Left ventricle myocardium inferior (tissue), 1 donor: ENCODE data around the gene TBC1D16. TPM values are rescaled to one million over a fixed set of nuclear protein-coding genes. Genes with fewer than 3 reads are reported as not detected.

Experiments used
- DNase-seq: peaks from one replicate; pipeline ENCODE4 v3.0.0-alpha.2; 2020
- H3K27ac ChIP-seq: fragments of 200-600 bp; replicated peaks from 2 replicates; pipeline ENCODE4 v1.8.0; 2021
- H3K27me3 ChIP-seq: fragments of 200-600 bp; 2 replicates; pipeline ENCODE4 v1.8.0; 2021; ENCODE audit warnings: low read depth
- H3K36me3 ChIP-seq: fragments of 200-600 bp; 2 replicates; pipeline ENCODE4 v1.8.0; 2021
- H3K4me1 ChIP-seq: fragments of 200-600 bp; 2 replicates; pipeline ENCODE4 v1.8.0; 2021
- H3K4me3 ChIP-seq: fragments of 200-600 bp; 2 replicates; pipeline ENCODE4 v1.8.0; 2021; ENCODE audit warnings: mild to moderate bottlenecking, moderate library complexity
- H3K9me3 ChIP-seq: fragments of 200-600 bp; replicated peaks from 2 replicates; pipeline ENCODE4 v1.8.0; 2021
- intact Hi-C: fragments of 100-400 bp; cut with micrococcal nuclease; formaldehyde crosslinking; loops from one replicate; pipeline ENCODE4 v1.11.0; 2022
- total RNA-seq: library from RNA; stranded (reverse); fragmentation: NEBNext Ultra II Directional; extraction: Animal tissue kit (Norgen Biotek cat#: 25700); gene quantifications from one replicate; pipeline ENCODE4 v1.2.1, GENCODE V29; 2021
- TF ChIP-seq, protein P1 (sequence below): fragments of 200-600 bp; IDR thresholded peaks from 2 replicates; pipeline ENCODE4 v1.8.0; 2021; ENCODE audit warnings: antibody characterized with exemption, mild to moderate bottlenecking, borderline replicate concordance
- donor health status: DM: no; HTN: yes; CAD: no; lungs with severe emphysema.

Gene TBC1D16
- total RNA-seq, 1 donor from 2014 or later = 15.9 TPM

DNA sequence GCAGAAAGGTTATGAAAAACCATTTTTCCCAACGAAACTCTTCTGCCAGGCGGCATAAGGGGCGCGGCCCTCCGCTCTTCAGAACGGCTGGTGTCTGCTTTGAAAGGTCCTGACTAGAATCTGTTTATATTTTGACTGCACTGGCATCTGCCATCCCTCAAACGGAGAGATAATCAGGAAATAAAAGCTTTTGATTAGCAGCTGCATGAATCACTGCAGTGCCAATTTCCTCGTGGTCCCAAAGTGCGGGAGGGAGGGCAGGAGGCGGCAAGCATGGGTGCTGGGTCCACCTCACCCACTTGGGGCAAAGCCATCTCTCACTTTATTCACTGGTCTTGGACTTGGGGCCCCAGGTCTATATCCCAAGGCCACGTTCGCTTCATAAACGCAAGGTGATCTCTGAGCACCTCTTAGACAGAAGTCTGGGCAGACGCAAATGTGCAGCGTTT lies 49.7 kb downstream of the TBC1D16 start:
- Histone ChIP-seq H3K27me3 (no peaks in the 10 kb centered on the region), H3K27ac (no peak overlapping the region), H3K4me1 (peaks cover 27% of the 10 kb centered on the region), H3K36me3 (no peaks in the 10 kb centered on the region), H3K9me3 (no peaks in the 10 kb centered on the region), H3K4me3 (no peak overlapping the region)
- DNase-seq = no peak
- intact Hi-C loops = no loop called here
- TF ChIP-seq, protein P1, sequence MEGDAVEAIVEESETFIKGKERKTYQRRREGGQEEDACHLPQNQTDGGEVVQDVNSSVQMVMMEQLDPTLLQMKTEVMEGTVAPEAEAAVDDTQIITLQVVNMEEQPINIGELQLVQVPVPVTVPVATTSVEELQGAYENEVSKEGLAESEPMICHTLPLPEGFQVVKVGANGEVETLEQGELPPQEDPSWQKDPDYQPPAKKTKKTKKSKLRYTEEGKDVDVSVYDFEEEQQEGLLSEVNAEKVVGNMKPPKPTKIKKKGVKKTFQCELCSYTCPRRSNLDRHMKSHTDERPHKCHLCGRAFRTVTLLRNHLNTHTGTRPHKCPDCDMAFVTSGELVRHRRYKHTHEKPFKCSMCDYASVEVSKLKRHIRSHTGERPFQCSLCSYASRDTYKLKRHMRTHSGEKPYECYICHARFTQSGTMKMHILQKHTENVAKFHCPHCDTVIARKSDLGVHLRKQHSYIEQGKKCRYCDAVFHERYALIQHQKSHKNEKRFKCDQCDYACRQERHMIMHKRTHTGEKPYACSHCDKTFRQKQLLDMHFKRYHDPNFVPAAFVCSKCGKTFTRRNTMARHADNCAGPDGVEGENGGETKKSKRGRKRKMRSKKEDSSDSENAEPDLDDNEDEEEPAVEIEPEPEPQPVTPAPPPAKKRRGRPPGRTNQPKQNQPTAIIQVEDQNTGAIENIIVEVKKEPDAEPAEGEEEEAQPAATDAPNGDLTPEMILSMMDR = no peak

DNA sequence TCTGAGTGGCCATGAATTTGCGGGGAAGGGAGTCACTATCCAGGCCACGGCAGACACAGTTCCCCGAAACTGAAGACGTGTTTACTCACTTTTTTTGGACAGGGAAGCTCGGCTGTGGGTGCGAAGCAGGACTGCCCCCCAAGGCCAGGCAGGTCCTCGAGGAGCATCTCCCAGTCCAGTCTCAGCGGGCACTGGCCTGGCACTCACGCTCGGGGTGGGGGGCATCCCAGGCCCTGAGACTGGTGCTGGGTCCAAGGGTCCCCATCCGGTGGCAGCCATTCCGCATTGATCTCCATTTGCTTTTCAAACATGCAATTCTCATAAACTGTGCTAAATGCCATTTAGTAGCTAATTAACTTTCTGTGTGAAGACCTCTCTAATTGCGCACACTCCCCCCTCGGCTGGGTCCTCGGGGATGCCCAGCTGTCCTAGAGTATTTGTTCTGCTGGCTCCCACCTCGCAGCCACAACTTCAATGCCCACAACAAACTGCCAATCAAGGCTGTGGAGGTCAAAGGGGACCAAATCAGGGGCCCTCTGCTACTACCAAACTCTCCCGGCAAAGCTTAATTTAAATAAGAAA lies 50.2 kb downstream of the TBC1D16 start:
- H3K4me3 ChIP-seq = no peak overlapping the region
- no peaks in the 10 kb centered on the region for H3K36me3 ChIP-seq
- no peaks in the 10 kb centered on the region for H3K27me3 ChIP-seq
- DNase-seq = no peak
- no peak overlapping the region for H3K27ac ChIP-seq
- H3K9me3 ChIP-seq = no peaks in the 10 kb centered on the region
- TF ChIP-seq, protein P1 = no peak
- peaks cover 23% of the 10 kb centered on the region for H3K4me1 ChIP-seq
- intact Hi-C loops = no loop called here

DNA sequence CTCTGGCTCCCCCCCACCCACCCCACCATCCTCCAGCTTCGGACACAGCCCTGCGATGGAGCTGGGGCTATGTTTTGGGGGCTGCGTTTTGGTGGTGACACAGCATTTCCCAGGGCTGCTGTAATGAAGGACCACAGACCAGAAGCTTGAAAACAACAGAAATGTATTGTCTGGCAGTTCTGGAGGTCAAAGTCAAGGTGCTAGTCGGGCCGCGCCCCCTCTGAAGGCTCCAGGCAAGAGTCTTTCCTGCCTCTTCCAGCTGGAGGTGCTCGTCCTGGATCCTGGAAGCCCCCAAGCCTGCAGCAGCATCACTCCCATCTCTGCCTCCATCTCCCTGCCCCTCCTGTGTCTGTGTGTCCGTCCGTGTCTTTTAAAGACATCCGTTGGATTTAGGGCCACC lies 50.8 kb downstream of the TBC1D16 start:
- H3K9me3 ChIP-seq = no peaks in the 10 kb centered on the region
- TF ChIP-seq, protein P1 = no peak
- no peaks in the 10 kb centered on the region for H3K36me3 ChIP-seq
- peaks cover 19% of the 10 kb centered on the region for H3K4me1 ChIP-seq
- H3K27me3 ChIP-seq = no peaks in the 10 kb centered on the region
- intact Hi-C loops = no loop called here
- no peak overlapping the region for H3K27ac ChIP-seq
- no peak for DNase-seq
- no peak overlapping the region for H3K4me3 ChIP-seq

DNA sequence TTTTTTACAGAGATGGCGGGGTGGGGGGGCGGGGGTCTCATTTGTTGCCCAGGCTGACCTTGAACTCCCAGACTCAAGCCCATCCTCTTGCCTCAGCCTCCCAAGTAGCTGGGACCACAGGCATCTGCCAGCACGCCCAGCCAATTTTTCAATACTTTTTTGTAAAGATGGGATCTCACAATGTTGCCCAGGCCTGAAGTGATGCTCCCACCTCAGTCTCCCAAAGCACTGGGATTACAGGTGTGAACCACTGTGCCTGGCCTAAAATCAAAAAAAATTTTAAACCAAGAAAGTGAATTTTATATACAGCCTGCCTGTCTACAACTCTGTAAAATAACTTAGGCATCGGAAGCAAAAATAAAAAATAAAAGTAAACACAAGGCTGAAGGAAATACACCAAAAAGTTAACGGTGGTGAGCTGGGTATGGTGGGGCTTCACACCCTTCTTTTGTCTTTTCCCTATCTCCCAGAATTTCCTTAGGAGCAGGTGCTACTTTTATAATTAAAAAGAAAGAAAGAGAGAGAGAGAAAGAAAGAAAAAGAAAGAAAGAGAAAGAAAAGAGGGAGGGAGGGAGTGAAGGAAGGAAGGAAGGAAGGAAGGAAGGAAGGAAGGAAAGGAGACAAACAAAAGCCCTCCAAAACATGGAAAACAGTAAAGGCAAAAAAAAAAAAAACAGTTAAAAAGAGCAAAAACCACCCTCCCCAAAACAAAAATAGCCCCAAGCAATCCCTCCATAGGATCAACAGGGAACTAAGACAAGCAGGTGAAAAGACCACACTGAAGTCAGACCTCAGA lies 51.4 kb downstream of the TBC1D16 start:
- Histone ChIP-seq H3K36me3 (no peaks in the 10 kb centered on the region), H3K27ac (no peak overlapping the region), H3K9me3 (no peaks in the 10 kb centered on the region), H3K27me3 (no peaks in the 10 kb centered on the region), H3K4me3 (no peak overlapping the region), H3K4me1 (peaks cover 18% of the 10 kb centered on the region)
- TF ChIP-seq, protein P1 = no peak
- intact Hi-C loops = no loop called here
- DNase-seq = no peak

DNA sequence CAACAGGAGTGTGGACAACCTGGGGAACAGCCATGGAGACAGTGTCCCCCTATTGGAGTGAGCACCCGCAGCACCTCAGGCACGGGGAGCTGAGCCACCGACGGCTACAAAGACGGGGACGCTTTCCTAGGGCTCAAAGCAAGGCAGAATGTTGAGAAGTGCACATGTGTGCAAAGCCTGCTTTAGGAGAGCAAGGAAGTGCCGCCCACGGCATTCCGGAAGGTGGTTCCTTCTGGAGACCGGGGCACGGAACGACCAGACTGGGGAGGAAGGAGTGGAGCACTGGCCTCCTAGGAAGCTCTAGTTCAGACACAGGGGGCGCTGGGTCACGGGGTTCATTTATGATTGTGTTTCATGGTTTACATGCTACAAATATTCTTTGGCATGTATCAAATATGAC lies 52.2 kb downstream of the TBC1D16 start:
- TF ChIP-seq, protein P1 = no peak
- Histone ChIP-seq H3K4me3 (no peak overlapping the region), H3K36me3 (no peaks in the 10 kb centered on the region), H3K27ac (no peak overlapping the region), H3K4me1 (peaks cover 18% of the 10 kb centered on the region), H3K9me3 (no peaks in the 10 kb centered on the region), H3K27me3 (no peaks in the 10 kb centered on the region)
- intact Hi-C loops = no loop called here
- no peak for DNase-seq
